NB4 (cell line): ENCODE measurements around the gene N4BP2.

Source experiments
- CTCF ChIP-seq: IDR thresholded peaks from one replicate; pipeline ENCODE4 v1.5.1; 2012; ENCODE audit warnings: low read depth, low read length
- POLR2A ChIP-seq: IDR thresholded peaks from 2 replicates; pipeline ENCODE4 v1.6.1; 2011; ENCODE audit warnings: mild to moderate bottlenecking; ENCODE audit not compliant: insufficient read length; ENCODE audit errors: extremely low read depth

DNA sequence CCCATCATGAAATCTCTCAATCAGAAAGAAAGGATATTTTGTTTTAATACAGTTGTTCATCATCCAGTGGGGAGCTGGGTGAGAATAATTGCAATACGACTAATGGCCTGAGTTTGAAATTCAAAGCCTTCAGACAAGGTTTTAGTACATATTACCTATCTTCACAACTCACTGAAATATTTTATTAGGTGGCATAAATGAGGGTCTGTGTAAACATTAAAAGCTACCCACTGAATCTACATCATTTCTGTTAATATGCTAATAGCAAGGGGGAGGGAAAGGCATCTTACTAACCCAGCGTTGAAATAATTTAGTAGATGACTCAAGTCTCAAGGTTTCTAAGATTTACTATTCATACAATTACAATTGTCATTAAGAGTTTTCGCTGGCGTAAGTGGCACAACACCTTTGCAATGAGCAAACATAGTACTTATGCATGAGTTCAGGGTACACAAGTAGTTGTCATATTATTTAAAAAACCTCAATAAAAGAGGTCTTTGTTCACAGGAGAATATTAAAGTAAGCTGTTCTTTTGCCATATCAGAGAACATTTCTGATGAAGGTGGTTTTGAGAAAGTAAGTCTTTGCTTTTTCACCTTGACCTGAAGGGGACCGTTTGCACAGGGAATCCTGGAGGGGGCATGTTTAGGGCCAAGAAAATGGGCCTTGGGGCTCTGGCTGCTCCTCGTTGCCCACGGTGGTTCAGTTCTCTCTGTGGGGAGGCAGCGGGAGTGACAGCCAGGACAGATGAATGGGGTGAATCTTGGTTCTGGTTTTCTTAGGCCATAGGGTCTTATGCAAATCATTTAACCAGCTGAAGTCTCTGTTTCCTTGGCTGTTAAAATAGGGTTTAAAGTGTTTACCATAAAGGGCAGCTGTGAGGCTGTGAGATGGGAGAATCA lies 135.7 kb downstream of the N4BP2 start:
- TF ChIP-seq POLR2A: no peak
- no peak for TF ChIP-seq CTCF
